Kidney epithelial cell (primary cell): ENCODE results near the gene CAPN7. TPM values are rescaled to one million over a fixed set of nuclear protein-coding genes. Genes with fewer than 3 reads are reported as not detected.

Source experiments
- DNase-seq: peaks from one replicate; pipeline ENCODE4 v3.0.0-alpha.2; 2010; ENCODE audit warnings: low read depth
- H3K27me3 ChIP-seq: 2 replicates; pipeline ENCODE4 v1.6.0; 2011; ENCODE audit warnings: low read length; ENCODE audit not compliant: control insufficient read depth, insufficient read depth
- H3K36me3 ChIP-seq: 2 replicates; pipeline ENCODE4 v1.5.1; 2011; ENCODE audit warnings: low read length; ENCODE audit not compliant: control insufficient read depth, insufficient read depth
- H3K4me3 ChIP-seq: 2 replicates; pipeline ENCODE4 v1.5.1; 2011; ENCODE audit warnings: low read depth, mild to moderate bottlenecking, control low read depth, low read length
- total RNA-seq: library from RNA; depleted of rRNA; stranded (reverse); fragments of >200 nt; gene quantifications from 2 replicates; pipeline ENCODE4 v1.2.3, GENCODE V29; 2015
- TF ChIP-seq, protein P1 (sequence below): IDR thresholded peaks from 2 replicates; pipeline ENCODE4 v1.5.1; 2011; ENCODE audit warnings: mild to moderate bottlenecking, moderate library complexity, low read length, control low read depth, inconsistent platforms; ENCODE audit not compliant: insufficient read depth, poor library complexity, severe bottlenecking

CAPN7 gene
- total RNA-seq, 1 donor from 2014 or later = 15.8 TPM

DNA sequence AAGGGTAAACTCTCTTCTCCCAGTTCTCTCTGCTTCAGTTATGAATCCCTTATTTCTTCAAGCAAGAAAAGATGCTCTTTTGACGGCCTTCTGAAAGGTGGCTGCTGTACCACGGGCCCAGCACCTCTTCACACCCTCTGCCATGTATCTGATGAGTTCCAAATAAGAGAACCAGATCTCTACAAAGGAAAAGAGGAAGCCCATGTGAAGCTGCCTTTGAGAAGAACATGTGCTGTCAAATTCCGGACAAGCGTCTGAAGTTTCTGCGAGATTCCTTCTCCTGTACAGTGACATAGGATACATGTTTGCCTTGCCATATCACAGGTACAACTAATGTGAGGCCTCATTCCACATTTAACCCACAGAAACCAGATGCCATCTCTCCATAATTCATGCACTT lies 67.2 kb downstream of the CAPN7 start:
- Histone ChIP-seq H3K27me3 (no peaks in the 10 kb centered on the region), H3K36me3 (no peaks in the 10 kb centered on the region), H3K4me3 (no peak overlapping the region)
- TF ChIP-seq, protein P1, sequence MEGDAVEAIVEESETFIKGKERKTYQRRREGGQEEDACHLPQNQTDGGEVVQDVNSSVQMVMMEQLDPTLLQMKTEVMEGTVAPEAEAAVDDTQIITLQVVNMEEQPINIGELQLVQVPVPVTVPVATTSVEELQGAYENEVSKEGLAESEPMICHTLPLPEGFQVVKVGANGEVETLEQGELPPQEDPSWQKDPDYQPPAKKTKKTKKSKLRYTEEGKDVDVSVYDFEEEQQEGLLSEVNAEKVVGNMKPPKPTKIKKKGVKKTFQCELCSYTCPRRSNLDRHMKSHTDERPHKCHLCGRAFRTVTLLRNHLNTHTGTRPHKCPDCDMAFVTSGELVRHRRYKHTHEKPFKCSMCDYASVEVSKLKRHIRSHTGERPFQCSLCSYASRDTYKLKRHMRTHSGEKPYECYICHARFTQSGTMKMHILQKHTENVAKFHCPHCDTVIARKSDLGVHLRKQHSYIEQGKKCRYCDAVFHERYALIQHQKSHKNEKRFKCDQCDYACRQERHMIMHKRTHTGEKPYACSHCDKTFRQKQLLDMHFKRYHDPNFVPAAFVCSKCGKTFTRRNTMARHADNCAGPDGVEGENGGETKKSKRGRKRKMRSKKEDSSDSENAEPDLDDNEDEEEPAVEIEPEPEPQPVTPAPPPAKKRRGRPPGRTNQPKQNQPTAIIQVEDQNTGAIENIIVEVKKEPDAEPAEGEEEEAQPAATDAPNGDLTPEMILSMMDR = no peak
- no peak for DNase-seq

DNA sequence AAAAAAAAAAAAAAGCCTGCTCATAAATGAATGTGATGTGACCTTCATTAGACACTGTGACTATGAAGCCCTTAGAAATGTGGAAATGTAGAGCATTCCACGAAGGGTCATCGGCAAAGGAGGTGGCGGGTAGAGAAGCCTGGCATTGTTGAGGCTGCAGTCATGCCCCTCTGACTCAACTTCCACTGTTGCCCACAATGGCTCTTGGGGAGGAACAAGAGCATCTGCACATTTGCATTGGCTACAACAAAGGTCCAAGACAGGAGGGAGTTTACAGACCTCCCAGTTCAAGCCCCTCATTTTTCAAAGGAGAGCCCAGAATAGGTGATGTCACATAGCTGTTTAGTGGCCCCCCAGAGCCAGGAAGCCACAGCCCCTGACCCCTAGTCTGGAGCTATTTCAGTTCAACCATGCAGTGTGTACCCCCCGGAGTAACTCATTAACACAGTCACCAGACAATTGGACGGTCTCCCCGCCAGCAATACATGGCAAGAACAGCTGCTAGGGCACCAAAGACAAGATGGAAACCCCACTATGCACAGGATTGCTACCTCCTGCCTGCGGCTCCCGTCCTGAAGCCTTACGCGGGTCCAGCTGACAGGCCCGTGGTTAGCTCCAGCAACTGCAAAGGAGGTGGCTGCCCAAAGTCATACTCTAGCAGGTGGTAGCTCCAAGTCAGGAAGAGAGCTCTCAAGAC lies 70.1 kb downstream of the CAPN7 start:
- TF ChIP-seq, protein P1 = no peak
- Histone ChIP-seq H3K4me3 (no peak overlapping the region), H3K27me3 (no peaks in the 10 kb centered on the region), H3K36me3 (no peaks in the 10 kb centered on the region)
- no peak for DNase-seq

DNA sequence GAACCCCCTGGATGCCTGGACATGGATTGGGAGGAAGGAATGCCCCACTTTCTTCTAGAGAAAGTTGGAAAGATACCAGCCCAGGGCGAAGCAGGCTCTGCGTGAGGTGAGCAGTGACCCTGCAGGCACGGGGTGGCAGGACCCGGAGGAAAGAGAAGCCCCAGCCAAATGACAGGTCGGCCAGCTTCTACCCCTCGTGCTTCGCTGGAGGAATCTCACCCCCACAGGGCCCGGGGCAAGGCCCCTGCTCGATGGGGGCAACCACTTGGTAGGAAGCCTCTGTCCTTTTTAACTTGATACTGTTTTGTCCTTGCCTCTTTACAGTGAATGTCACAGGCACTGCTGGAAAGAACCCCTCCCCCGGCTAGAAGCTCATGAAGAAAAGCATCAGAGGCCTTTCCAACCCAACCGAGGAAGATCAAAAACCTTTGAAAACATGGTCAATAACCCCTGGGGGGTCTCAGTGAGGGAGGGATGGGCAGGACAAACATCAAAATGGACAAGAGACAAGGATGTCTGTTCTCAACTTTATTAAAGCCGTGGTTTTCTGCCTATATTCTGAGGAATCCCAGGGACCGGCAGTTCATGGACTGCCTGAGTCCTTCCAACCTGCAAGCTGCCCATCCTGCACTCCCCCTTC lies 71.9 kb downstream of the CAPN7 start:
- DNase-seq = no peak
- Histone ChIP-seq H3K36me3 (no peaks in the 10 kb centered on the region), H3K4me3 (no peak overlapping the region), H3K27me3 (no peaks in the 10 kb centered on the region)
- TF ChIP-seq, protein P1 = no peak

DNA sequence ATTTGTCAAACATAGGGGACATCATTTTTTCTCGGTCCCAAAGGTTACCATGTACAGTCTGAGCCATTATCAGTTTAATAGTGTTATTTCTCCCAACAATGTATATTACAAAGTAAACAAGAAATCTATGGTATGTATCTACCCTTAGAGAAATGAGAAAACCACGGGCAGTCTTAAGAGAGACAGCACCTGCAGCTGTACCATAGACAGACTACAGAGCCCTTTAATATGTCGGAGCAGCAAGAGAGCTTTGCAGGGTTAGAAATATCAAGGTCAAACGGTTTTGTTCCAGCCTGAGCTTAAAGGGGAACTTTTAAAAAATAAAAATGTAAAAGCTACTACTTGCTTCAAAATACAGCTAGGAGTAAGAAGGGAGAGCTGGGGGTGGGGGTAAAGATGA lies 73.2 kb downstream of the CAPN7 start:
- DNase-seq = no peak
- TF ChIP-seq, protein P1 = no peak
- H3K36me3 ChIP-seq = no peaks in the 10 kb centered on the region
- no peaks in the 10 kb centered on the region for H3K27me3 ChIP-seq
- H3K4me3 ChIP-seq = no peak overlapping the region

DNA sequence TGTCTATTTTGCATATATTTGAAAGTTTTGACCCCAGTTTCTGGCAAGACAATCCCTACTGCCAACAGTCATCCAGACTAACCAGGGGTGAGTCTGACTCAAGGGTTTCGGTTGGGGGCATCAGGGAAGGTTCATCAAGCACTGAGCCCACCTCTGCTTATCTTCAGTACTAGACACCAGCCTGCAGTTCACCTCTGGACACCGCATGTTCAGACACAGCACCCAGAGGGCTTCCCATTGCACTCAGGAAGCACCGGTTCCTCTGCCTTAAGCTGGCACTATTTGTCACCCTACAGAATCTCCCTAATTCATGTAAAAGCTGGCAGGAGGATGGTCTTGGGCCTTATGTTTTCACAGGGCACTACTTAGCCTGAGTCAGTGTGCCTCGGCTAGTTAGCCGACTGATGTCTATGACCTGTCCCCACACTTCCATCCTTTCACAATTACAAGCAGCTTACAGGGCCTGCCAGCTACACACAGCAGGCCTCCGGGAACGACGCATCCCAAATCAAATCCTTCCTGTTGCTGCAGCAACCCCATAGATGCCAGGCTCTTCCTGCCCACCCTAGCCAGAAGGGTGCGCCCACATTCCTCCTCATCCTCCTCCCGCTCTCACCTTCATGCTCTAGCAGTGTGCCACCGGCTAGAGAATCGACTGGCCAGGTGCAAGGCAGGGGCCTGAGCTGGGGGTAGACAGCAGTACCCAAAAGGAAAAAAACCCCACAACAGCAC lies 73.8 kb downstream of the CAPN7 start:
- no peak for DNase-seq
- no peaks in the 10 kb centered on the region for H3K27me3 ChIP-seq
- TF ChIP-seq, protein P1 = no peak
- no peak overlapping the region for H3K4me3 ChIP-seq
- no peaks in the 10 kb centered on the region for H3K36me3 ChIP-seq
